Fibroblast of lung (primary cell): ENCODE results near the gene MYOCD. TPM values are rescaled to one million over a fixed set of nuclear protein-coding genes. Genes with fewer than 3 reads are reported as not detected.

Experiments used
- DNase-seq, 2 donors: peaks; one replicate each; pipeline versions ENCODE4 v3.0.0 to v3.0.0-alpha.2; 2010; ENCODE audit warnings: low read depth in 2 of 2
- H2AFZ ChIP-seq: 2 replicates; pipeline ENCODE4 v1.5.1; 2012; ENCODE audit warnings: low read length, control low read depth, inconsistent platforms
- H3K27ac ChIP-seq: 2 replicates; pipeline ENCODE4 v1.5.1; 2011; ENCODE audit warnings: low read length, control low read depth; ENCODE audit not compliant: insufficient read depth
- H3K27me3 ChIP-seq: 2 replicates; pipeline ENCODE4 v1.5.1; 2011; ENCODE audit warnings: mild to moderate bottlenecking, low read length; ENCODE audit not compliant: control insufficient read depth, insufficient read depth
- H3K36me3 ChIP-seq: 2 replicates; pipeline ENCODE4 v1.5.1; 2011; ENCODE audit warnings: low read length; ENCODE audit not compliant: control insufficient read depth, insufficient read depth
- H3K4me1 ChIP-seq: 2 replicates; pipeline ENCODE4 v1.5.1; 2011; ENCODE audit warnings: low read length; ENCODE audit not compliant: control insufficient read depth, insufficient read depth; ENCODE audit errors: extremely low read depth
- H3K4me2 ChIP-seq: 2 replicates; pipeline ENCODE4 v1.5.1; 2011; ENCODE audit warnings: low read length, control low read depth; ENCODE audit not compliant: insufficient read depth; ENCODE audit errors: extremely low read depth
- H3K4me3 ChIP-seq, 4 experiments: fragments of 200-600 bp in 1 of 4; sonication (generic) in 1 of 4; replicated peaks in 1 of 4; 2 replicates each; pipeline ENCODE4 v1.5.1; 2011 to 2016; ENCODE audit warnings: low read length in 4 of 4, low read depth in 3 of 4, mild to moderate bottlenecking in 3 of 4, control low read depth in 2 of 4, inconsistent platforms in 1 of 4, mixed read lengths in 1 of 4; ENCODE audit not compliant: insufficient read depth in 1 of 4; ENCODE audit errors: control extremely low read depth in 1 of 4
- H3K79me2 ChIP-seq: 2 replicates; pipeline ENCODE4 v1.5.1; 2012; ENCODE audit warnings: mild to moderate bottlenecking, low read length, inconsistent platforms; ENCODE audit not compliant: control insufficient read depth, insufficient read depth
- H3K9ac ChIP-seq: 2 replicates; pipeline ENCODE4 v1.5.1; 2011; ENCODE audit warnings: mild to moderate bottlenecking, low read length, control low read depth; ENCODE audit not compliant: insufficient read depth
- H3K9me3 ChIP-seq: 2 replicates; pipeline ENCODE4 v1.5.1; 2012; ENCODE audit warnings: low read depth, low read length; ENCODE audit not compliant: control insufficient read depth, insufficient read depth
- H4K20me1 ChIP-seq: 2 replicates; pipeline ENCODE4 v1.5.1; 2011; ENCODE audit warnings: low read length; ENCODE audit not compliant: control insufficient read depth, insufficient read depth; ENCODE audit errors: extremely low read depth
- EZH2 ChIP-seq: IDR thresholded peaks from 2 replicates; pipeline ENCODE4 v1.5.1; 2012; ENCODE audit warnings: low read length, control low read depth, mild to moderate bottlenecking; ENCODE audit errors: missing control alignments
- polyA plus RNA-seq, 2 donors: library from polyadenylated mRNA; depleted of rRNA in 1 of 2; stranded (reverse) in 1 of 2; unstranded in 1 of 2; fragments of >200 nt; gene quantifications; 2 replicates each; pipeline ENCODE4 v1.2.1, GENCODE V29; 2011 to 2012; ENCODE audit warnings: missing spikeins in 1 of 2
- total RNA-seq: library from RNA; depleted of rRNA; stranded (reverse); fragments of >200 nt; gene quantifications from 2 replicates; pipeline ENCODE4 v1.2.1, GENCODE V29; 2014
- TF ChIP-seq, protein P1 (sequence below), 2 donors: IDR thresholded peaks in 1 of 2; conservative IDR thresholded peaks in 1 of 2; 1 replicate in 1 of 2; 2 replicates in 1 of 2; pipeline ENCODE4 v1.5.1; 2011 to 2012; ENCODE audit warnings: low read length in 2 of 2, control low read depth in 1 of 2, inconsistent platforms in 1 of 2, low read depth in 1 of 2, mild to moderate bottlenecking in 1 of 2

The MYOCD gene
- total and polyA plus RNA-seq, 2 donors (not counting 1 experiment from before 2014, with no cell fraction given): 0.17 to 0.99 TPM

DNA sequence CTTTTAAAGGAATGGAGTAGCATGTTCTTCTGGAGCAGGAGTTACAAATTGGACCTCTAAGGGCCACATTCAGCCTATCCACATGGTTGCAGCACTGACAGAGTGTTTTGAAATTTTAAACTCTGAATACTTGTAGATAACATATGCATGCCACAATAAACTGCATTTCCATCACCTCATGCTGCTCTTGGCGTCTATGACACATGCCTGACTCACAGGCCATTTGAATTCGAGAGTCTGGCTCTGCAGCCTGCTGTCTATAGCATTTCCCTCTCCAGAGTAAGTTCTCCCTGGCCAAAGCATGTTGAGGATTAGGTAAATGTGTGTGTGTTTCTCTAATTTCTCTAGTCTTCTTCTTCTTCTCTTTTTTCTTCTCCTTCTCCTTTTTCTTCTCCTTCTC lies 28.7 kb upstream of the MYOCD start:
- H3K9ac ChIP-seq: no peak overlapping the region
- H3K4me1 ChIP-seq: peaks cover 3% of the 10 kb centered on the region
- DNase-seq: peak; percentile 97 to 99
- H4K20me1 ChIP-seq: no peaks in the 10 kb centered on the region
- H3K36me3 ChIP-seq: no peaks in the 10 kb centered on the region
- H3K79me2 ChIP-seq: no peaks in the 10 kb centered on the region
- TF ChIP-seq, protein P1, sequence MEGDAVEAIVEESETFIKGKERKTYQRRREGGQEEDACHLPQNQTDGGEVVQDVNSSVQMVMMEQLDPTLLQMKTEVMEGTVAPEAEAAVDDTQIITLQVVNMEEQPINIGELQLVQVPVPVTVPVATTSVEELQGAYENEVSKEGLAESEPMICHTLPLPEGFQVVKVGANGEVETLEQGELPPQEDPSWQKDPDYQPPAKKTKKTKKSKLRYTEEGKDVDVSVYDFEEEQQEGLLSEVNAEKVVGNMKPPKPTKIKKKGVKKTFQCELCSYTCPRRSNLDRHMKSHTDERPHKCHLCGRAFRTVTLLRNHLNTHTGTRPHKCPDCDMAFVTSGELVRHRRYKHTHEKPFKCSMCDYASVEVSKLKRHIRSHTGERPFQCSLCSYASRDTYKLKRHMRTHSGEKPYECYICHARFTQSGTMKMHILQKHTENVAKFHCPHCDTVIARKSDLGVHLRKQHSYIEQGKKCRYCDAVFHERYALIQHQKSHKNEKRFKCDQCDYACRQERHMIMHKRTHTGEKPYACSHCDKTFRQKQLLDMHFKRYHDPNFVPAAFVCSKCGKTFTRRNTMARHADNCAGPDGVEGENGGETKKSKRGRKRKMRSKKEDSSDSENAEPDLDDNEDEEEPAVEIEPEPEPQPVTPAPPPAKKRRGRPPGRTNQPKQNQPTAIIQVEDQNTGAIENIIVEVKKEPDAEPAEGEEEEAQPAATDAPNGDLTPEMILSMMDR (conservative IDR thresholded peaks at IDR 0.05 in 1 of 2, IDR thresholded peaks at IDR 0.05 in 1 of 2; ENCODE audit: low read depth in 1 of 2, low read length in 2 of 2): no peak
- H3K4me2 ChIP-seq: no peak overlapping the region
- no peaks in the 10 kb centered on the region for H3K9me3 ChIP-seq
- no peaks in the 10 kb centered on the region for H3K27me3 ChIP-seq
- no peak overlapping the region for H2AFZ ChIP-seq
- no peak overlapping the region for H3K4me3 ChIP-seq
- H3K27ac ChIP-seq: no peak overlapping the region

GRCh38 chr17:12637745-12638651 lies 27.7 kb upstream of the MYOCD start:
- no peaks in the 10 kb centered on the region for H3K27me3 ChIP-seq
- no peak overlapping the region for H2AFZ ChIP-seq
- DNase-seq: no peak
- H3K9ac ChIP-seq: no peak overlapping the region
- peaks cover 3% of the 10 kb centered on the region for H3K4me1 ChIP-seq
- no peaks in the 10 kb centered on the region for H3K79me2 ChIP-seq
- no peak overlapping the region for H3K4me2 ChIP-seq
- TF ChIP-seq EZH2: no peak
- TF ChIP-seq, protein P1 (conservative IDR thresholded peaks at IDR 0.05 in 1 of 2, IDR thresholded peaks at IDR 0.05 in 1 of 2; ENCODE audit: low read depth in 1 of 2, low read length in 2 of 2): no peak
- no peaks in the 10 kb centered on the region for H4K20me1 ChIP-seq
- H3K9me3 ChIP-seq: no peaks in the 10 kb centered on the region
- H3K27ac ChIP-seq: no peak overlapping the region
- H3K36me3 ChIP-seq: no peaks in the 10 kb centered on the region
- no peak overlapping the region for H3K4me3 ChIP-seq

GRCh38 chr17:12640364-12640763 lies 25.3 kb upstream of the MYOCD start:
- Histone ChIP-seq H3K79me2 (no peaks in the 10 kb centered on the region), H3K27me3 (no peaks in the 10 kb centered on the region), H4K20me1 (no peaks in the 10 kb centered on the region), H3K27ac (no peak overlapping the region), H3K4me1 (peaks cover 3% of the 10 kb centered on the region), H3K4me3 (no peak overlapping the region), H2AFZ (no peak overlapping the region), H3K9me3 (no peaks in the 10 kb centered on the region), H3K36me3 (no peaks in the 10 kb centered on the region), H3K9ac (no peak overlapping the region), H3K4me2 (no peak overlapping the region)
- no peak for TF ChIP-seq EZH2
- DNase-seq: no peak
